T-helper 2 cell treated with Interferon-gamma antibody and Interleukin-4, amounts not matched to agents 100 ng/mL and 5 ng/mL, for 36 hours (primary cell): Measurements from ENCODE around the gene FBXO45. TPM values are rescaled to one million over a fixed set of nuclear protein-coding genes. Genes with fewer than 3 reads are reported as not detected.
"Not testable (repeated sequence)": the region's sequence is repeated elsewhere in the genome, so short reads cannot be mapped to it uniquely, and the experiment has no call there.

Experiments used
- intact Hi-C: fragments of 100-400 bp; cut with micrococcal nuclease; formaldehyde crosslinking; loops from one replicate; pipeline ENCODE4 v1.15.1; 2023
- total RNA-seq: library from RNA; stranded (reverse); gene quantifications from 2 replicates; pipeline ENCODE4 v1.2.3, GENCODE V29; 2022

The FBXO45 gene, protein sequence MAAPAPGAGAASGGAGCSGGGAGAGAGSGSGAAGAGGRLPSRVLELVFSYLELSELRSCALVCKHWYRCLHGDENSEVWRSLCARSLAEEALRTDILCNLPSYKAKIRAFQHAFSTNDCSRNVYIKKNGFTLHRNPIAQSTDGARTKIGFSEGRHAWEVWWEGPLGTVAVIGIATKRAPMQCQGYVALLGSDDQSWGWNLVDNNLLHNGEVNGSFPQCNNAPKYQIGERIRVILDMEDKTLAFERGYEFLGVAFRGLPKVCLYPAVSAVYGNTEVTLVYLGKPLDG
- 17.9 and 19.4 TPM in 2 replicates for total RNA-seq

DNA sequence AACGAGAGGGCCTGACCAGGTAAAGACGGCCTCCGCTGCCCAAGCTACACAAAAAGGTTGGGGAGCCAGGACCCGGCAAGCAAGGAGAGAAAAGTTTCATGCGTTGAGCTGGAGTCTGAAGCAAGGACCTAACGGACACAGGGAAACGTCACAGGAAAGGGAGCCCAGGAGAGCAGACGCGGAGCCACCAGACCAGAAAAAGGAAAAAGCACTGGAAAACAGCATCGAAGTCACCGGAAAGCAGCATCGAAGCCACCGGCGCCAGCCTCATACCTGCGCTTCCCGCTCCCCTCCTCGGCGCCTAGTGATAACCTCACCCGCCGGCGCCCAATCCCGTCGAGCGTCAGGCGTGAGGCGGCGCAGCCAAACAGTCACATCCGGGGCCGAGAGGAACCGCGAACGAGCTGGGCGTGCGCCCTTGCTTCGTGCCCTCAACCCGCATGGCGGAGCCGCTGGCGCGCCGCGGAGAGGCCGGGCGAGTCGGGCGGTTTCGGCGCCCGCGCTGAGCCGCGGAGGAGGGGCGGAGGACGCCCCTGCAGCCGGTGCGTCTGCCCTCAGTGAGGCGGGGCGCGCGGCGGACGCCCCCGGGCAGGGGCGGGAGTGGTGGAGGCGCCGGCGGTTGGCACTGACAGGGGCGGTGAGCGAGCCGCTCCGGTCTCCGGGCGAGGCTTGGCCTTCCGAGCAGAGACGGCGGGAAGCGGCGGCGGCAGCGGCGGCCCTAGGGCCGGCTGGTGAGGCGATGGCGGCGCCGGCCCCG lies at the start of gene FBXO45, which contains the start of gene WDR53:
Gene FBXO45 (plus strand): TSS at position 415 of the 757 bp plus-strand sequence. CDS start 325 bp downstream, at position 740.
Gene WDR53 (minus strand): TSS at position 309 of the 757 bp plus-strand sequence. CDS start 7,079 bp downstream, outside the sequence.
- intact Hi-C loops: loop anchor here (1.0 to 5.0 kb wide), 8 partner anchors 40 to 486 kb away; partner anchors contain the start of genes CEP19, NCBP2, PAK2 and PIGX

DNA sequence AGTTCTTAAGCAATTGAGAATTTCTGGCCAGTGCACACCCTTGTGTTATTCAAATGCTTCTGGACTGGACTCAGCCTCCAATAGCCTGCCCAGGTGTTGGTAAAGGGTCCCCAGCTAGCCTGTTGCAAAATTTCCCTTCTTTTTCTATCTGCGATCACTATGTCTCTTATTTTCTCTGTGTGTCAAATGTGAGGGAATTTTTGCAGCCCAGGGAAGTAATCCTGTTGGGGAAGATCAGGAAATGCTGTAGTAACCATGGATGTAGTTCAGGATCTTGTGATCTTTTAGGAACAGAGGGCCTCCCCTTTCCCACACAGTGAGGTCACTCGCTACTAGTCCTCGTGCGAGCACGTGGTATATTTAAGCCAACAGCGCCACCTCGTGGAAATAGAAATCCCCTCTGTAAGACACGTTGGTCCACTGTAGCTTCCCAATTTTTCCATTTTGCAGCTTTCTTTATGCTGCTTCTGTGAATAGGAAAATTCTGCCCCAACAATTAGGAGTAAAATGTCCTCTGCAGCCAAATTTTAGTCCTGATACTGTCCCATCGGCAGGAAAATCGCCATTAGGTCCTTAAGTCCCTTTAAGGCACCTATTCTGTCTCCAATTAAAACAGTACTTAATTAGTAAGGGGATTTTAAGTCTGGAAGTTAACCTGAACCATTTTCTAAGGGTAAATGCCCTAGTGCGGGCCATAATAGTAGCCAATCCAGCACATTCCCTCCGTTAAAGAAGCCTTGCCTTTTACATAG lies 49.3 kb upstream of the FBXO45 start:
- intact Hi-C loops: no loop called here

DNA sequence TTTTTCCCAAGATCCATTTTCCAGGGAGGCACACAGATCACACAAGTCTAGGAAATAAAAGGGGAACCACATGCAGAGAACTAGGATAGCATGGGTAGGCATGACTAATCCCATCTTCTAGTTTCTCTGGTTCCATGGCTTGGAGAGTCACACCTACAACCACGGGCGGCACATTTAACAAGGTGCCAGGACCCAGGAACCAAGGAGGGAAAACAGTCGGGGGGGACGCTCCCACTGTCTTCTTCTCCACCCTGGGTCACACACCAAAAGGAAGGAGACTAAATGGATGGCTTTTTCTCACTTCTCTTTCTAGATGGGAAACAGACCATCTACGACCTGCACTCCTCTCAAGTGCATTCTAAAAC lies 48.8 kb upstream of the FBXO45 start:
- intact Hi-C loops: no loop called here

DNA sequence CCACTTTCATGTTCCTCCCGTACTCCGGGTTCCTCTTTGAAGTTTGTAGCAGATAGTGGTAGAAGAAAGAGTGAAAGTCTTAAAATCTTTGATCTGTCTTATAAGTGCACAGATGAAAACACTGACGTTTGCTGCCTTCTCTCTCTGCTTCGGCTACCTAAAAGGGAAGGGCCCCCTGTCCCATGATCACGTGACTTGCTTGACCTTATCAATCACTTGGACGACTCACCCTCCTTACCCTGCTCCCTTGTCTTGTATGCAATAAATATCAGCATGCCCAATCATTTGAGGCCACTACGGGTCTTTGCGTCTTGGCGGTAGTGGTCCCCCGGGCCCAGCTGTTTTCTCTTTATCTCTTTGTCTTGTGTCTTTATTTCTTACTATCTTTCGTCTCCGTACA lies 47.2 kb upstream of the FBXO45 start:
- intact Hi-C loops: not testable (repeated sequence)

DNA sequence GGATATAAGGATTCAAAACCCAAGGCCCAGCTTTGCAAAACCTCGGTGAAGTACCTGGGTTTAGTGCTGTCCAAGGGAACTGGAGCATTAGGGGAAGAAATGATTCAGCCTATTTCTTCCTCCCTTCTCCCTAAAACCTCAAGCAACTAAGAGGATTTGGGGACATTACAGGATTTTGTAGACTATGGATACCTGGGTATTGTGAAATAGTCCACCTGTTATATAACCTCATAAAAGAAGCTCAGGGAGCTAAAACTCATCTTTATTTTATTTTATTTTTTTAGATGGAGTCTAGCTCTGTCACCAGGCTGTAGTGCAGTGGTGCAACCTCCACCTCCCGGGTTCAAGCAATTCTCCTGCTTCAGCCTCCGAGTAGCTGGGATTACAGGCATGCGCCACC lies 44.6 kb upstream of the FBXO45 start:
- intact Hi-C loops: no loop called here

DNA sequence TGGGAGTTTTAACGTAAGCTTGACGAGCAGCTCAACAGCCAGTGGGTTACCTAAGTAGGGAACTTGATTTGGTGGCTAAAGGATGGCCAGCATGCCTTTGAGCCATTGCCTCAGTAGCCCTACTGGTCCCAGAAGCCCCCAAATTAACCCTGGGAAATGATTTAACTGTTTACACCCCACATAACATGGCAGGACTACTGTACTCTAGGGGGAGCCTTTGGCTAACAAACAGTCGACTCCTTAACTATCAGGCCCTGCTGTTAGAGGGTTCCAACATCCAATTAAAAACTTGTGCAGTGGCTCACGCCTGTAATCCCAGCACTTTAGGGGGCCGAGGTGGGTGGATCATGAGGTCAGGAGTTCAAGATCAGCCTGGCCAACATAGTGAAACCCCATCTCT lies 43.9 kb upstream of the FBXO45 start:
- intact Hi-C loops: no loop called here

DNA sequence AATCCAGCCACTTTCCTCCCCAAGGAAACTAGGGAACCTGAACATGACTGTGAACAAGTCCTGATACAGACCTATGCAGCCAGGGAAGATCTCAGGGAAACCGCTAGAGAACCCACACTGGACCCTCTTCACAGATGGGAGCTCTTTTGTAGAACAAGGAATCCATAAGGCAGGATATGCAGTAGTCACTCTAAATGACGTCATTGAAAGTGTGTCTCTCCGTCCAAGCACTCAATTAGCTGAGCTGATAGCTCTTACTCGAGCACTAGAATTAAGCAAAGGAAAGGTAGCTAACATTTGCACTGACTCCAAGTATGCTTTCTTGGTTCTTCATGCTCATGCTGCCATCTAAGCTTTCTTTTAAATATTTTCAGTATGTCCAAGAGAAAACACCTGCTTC lies 43.3 kb upstream of the FBXO45 start:
- intact Hi-C loops: no loop called here

DNA sequence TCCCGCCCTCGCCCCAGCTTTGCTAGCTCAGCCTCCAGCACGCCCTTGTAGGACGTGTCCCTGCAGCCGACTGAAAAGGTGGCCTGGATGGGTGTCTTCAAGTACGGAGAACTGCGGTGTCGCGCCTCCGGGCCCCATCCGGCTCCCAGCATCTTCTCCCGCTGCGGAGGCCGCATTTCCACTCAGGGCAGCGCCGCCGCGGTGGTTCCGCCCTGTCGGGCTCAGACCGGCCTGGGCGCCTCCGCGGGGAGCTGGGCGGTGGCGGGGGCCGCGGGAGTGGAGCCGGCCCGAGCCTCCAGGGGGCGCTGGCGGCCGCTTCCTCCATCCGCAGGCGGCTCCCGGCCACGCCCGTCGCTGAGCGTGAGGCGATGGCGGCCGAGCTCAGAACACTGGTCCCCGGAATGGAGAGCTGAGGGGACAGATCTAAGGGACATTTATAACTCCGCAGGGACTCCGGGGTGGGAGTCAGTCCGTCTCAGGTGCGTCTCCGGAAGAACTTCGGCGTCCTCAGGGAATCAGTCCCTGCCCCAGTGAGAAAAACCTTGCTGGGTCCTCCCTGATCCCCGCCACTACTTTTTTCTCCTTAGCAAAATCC lies 39.7 kb upstream of the FBXO45 start:
- intact Hi-C loops: loop anchor here (2.0 kb wide), 3 partner anchors 40 to 338 kb away; partner anchors contain the start of genes FBXO45, SENP5 and WDR53

DNA sequence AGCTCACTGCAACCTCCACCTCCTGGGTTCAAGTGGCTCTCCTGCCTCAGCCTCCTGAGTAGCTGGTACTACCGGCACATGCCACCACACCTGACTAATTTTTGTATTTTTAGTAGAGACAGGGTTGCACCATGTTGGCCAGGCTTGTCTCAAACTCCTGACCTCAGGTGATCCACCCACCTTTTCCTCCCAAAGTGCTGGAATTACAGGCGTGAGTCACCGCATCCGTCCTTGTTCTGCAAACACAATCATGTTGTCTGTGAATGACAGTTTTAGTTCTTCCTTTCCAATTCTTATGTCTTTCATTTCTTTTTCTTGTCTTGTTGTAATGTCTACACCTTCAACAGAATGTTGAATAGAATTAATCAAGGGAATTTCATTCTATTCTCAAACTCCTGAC lies 37.0 kb upstream of the FBXO45 start:
- intact Hi-C loops: loop anchor here (10.0 kb wide), 1 partner anchor 433 kb away; the partner anchor contains the start of gene PIGZ

DNA sequence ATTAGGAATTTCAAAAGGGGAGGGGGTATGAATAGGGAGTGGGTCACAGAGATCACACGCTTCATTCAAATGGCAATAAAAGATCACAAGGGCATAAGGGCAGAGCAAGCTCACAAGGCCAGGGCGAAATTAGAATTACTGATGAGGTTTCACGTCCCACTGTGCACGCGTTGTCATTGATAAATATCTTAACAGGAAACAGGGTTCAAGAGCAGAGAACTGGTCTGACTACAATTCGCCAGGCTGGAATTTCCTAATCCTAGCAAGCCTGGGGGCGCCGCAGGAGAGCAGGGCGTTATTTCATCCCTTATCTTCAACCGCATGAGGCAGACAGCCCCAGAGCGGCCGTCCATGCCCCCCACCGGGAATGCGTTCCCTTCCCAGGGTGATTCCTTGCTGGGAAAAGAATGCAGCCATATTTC lies 35.2 kb upstream of the FBXO45 start:
- intact Hi-C loops: loop anchor here (10.0 kb wide), 1 partner anchor 432 kb away; the partner anchor contains the start of gene PIGZ

DNA sequence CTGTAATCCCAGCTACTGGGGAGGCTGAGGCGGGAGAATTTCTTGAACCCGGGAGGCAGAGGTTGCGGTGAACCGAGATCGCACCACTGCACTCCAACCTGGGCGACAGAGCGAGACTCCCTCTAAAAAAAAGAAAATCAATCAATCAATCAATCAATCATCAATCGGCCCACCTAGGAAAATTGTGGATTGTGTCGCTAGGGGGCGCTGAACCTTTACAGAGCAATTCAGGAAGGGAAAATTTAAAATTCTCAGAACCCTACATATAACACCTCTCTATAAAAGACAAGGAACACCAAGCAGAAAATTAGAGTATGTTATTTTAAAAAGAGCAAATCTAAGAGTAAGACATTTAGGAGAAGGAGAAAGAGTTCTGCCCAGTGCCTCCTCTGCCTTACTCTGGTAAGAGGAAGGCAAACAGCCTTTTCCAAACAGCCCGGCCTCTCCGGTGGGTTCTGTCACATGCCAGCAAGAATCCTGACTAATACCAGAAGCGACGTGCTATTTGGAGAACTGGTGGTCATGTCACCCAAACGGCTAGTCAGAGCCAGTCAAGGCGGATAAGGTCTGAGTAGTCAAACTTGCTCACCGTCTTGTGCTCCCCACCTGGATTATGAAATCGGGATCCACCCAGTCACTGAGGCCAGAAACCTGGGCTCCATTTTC lies 31.0 kb upstream of the FBXO45 start:
- intact Hi-C loops: loop anchor here (5.0 to 10.0 kb wide), 3 partner anchors 70 to 427 kb away; partner anchors contain the start of gene PIGZ

DNA sequence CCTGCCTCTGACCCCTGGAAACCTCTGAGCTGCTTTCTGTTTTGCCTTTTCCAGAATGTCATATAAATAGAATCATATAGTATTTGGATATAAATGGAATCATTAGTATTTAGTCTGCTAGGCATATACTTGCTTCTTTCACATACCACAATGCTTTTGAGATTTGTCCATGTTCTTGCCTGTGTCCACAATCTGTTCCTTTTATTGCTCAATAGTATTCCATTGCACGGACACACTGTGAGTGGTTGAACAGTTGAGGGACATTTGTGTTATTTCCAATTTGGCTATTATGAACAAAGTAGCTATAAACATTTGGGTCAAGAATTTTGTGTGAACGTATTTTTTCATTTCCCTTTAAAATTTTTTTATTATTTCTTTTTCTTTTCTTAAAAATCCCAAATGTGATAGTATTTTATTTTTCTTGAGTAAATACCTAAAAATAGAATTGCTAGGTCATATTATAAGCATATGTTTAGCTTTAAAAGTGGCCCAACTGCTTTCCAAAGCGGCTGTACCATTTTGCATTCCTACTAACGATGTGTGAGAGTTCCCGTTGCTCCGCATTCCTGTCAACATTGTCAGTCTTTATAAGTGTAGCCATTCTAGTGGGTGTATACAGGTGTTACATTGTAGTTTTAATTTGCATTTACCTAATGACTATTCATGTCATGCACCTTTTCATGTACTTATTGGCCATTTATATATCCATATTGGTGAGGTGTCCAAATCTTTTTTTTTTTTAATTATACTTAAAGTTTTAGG lies 26.6 kb upstream of the FBXO45 start:
- intact Hi-C loops: no loop called here

DNA sequence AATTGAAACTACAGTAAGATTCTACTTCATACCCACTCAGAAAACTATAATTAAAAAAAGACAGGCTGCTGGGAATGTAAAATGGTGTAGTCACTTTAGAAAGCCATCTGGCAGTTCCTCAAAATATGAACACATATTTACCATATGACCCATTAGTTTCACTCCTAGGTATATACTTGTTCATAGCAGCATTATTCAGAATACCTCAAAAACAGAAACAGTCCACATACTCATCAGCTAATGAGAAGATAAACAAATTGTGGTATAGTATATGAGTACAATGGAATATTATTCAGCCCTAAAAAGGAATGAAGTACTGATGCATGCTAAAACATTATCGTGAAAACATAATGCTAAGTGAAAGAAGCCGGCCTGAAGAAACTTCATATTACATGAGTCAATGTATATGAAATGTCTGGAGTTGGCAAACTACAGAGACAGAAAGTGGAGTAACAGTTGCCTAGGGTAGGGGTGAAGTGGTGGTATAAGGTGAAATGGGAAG lies 23.9 kb upstream of the FBXO45 start:
- intact Hi-C loops: no loop called here

DNA sequence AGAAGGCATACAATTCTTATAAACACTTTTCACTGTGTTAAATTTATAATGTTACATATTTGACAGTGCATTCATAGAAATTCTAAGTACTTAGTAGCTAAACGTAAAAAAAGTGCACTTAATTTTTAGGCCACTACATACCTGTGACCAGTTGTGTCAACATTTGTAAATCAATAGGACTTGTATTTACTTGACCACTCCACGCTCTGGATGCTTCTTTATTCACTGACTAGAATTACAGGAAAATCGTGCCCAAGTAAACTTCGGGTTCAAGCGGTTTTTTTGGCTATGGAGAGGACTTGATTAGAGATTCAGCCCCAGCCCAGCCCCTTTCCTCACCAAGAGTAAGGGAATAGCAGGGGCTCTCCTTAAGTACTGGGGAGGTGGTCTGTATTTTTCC lies 21.9 kb upstream of the FBXO45 start:
- intact Hi-C loops: no loop called here

DNA sequence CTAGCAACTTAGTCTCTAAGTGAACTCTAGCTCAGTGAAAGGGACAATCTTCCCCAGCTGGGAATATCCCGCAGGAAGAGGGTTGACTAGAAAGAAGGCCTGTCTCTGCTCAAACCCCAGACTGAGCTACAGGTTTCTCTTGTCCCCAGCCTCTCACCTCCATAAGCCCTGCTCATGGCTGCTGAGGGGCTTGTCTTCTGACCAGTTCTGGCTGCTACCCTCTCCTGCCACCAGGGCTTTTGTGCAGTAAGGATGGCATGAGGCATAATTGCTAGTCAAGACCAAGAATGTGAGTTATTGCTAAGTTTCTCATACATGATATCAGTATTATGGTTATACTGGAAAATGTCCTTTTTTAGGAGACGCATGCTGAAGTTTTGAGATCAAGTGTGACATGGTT lies 21.4 kb upstream of the FBXO45 start:
- intact Hi-C loops: no loop called here

DNA sequence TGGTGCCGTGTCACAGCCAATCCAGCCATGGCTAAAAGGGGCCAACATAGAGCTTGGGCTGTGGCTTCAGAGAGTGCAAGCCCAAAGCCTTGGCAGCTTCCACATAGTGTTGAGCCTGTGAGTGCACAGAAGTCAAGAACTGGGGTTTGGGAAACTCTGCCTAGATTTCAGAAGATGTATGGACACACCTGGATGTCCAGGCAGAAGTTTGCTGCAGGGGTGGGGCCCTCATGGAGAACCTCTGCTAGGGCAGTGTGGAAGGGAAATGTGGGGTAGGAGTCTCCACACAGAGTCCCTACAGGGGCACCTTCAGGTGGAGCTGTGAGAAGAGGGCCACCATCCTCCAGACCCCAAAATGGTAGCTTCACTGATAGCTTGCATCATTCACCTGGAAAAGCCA lies 19.1 kb upstream of the FBXO45 start:
- intact Hi-C loops: not testable (repeated sequence)

DNA sequence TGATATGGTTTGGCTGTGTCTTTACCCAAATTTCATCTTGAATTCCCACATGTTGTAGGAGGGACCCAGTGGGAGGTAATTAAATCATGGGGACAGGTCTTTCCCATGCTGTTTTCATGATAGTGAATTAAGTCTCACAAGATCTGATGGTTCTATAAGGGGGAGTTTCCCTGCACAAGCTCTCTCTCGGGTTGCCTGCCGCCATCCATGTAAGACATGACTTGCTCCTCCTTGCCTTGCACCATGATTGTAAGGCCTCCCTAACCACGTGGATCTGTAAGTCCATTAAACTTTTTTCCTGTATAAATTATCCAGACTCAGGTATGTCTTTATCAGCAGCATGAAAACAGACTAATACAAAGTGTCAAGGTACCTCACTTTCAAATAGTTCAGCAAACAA lies 18.3 kb upstream of the FBXO45 start:
- intact Hi-C loops: not testable (repeated sequence)

DNA sequence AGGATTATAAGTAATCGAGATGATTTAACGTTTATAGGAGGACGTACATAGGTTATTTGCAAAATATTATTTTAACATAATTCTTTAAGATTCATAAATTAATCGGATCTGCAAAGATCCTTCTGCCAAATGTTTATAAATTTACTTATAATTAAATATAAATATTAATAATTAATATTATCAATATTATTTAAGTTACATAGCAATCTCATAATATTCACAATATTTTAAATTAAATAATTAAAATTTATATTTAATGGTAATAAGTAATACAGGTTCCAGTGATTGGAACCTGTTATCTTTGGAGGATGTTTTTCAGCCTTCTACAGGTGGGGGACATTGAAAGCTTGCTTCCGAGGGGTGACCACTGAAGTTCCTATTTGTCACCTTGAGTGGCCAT lies 16.2 kb upstream of the FBXO45 start:
- intact Hi-C loops: no loop called here

DNA sequence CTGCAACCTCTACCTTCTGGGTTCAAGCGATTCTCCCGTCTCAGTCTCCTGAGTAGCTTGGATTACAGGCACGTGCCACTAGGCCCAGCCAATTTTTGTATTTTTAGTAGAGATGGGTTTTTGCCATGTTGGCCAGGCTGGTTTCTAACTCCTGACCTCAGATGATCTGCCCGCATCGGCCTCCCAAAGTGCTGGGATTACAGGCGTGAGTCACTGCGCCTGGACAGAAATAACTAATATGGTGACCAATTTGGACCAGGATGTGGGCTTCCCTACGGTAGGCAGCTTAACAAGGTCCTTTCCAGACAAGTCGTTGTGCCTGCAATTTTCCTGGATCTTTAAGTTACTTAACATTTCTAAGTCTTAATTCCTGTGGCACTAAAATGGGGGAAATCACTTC lies 14.9 kb upstream of the FBXO45 start:
- intact Hi-C loops: no loop called here

DNA sequence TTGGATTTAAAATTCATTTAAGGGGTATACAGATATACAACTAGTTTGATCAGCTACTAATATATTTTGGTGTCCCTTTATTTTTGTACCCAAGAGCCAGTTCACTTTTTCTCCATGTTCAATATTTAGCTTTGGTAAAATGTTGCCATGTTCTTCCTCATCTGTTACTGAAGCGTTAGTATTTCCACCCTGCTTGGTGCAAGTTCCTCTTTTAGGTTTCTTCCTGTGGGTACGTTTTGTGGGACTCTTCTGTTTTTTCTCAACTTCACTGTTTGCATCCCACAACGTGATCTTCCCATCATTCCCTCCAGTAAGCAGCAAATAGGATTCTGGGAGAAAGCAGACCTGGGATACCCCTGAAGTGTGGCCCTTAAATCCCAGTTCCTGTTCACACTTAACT lies 14.3 kb upstream of the FBXO45 start:
- intact Hi-C loops: no loop called here
